A549 (cell line): ENCODE measurements around the gene ETAA1. TPM values are rescaled to one million over a fixed set of nuclear protein-coding genes. Genes with fewer than 3 reads are reported as not detected.

Experiments
- ATAC-seq, 2 experiments: fragments of 200-7000 bp in 1 of 2; fragments of >200 bp in 1 of 2; cut with Nextera tagmentation in 1 of 2; cut with Tn5 transposase in 1 of 2; 3 replicates each; pipeline versions ENCODE4 v1.8.0 to v1.9.1; 2018 to 2020; ENCODE audit warnings: mild to moderate bottlenecking in 1 of 2, moderate library complexity in 1 of 2
- CTCF ChIA-PET: fragments of 300-600 bp; sonication (Branson Sonifier 250); formaldehyde crosslinking; extraction: SDS; loops from one replicate; lab custom pipeline; 2021; ENCODE audit warnings: antibody characterized with exemption, inconsistent platforms; lab: Yijun Ruan, JAX
- POLR2A ChIA-PET: fragments of 350-600 bp; formaldehyde crosslinking; extraction: SDS; loops from one replicate; lab custom pipeline; 2021; ENCODE audit warnings: antibody characterized with exemption, inconsistent platforms; lab: Yijun Ruan, JAX
- DNase-seq, 2 experiments: peaks; one replicate each; pipeline versions ENCODE4 v3.0.0 to v3.0.0-alpha.2; 2011 to 2016; ENCODE audit warnings: low read depth in 1 of 2, low spot score in 1 of 2
- FAIRE-seq: peaks from 2 replicates; lab custom pipeline; 2011; peaks lifted over from hg19 to GRCh38; lab: Jason Lieb, UNC
- H3K27ac ChIP-seq, 2 experiments: fragments of >200 bp; sonication (Bioruptor Twin); formaldehyde crosslinking; 3 replicates each; pipeline ENCODE4 v1.5.1; 2016 to 2017
- H3K4me1 ChIP-seq: fragments of >200 bp; sonication (Bioruptor Twin); formaldehyde crosslinking; 3 replicates; pipeline ENCODE4 v1.6.1; 2016
- H3K4me2 ChIP-seq: fragments of >200 bp; sonication (Bioruptor Twin); formaldehyde crosslinking; 3 replicates; pipeline ENCODE4 v1.6.1; 2016
- H3K4me3 ChIP-seq: fragments of >200 bp; sonication (Bioruptor Twin); formaldehyde crosslinking; 3 replicates; pipeline ENCODE4 v1.5.1; 2016
- H3K9me3 ChIP-seq: fragments of >200 bp; sonication (Bioruptor Twin); formaldehyde crosslinking; 3 replicates; pipeline ENCODE4 v1.6.1; 2016
- CBX2 ChIP-seq: fragments of 200-600 bp; sonication (generic); IDR thresholded peaks from 2 replicates; pipeline ENCODE4 v1.6.1; 2016; ENCODE audit warnings: low read depth, mild to moderate bottlenecking, borderline replicate concordance
- CBX8 ChIP-seq: fragments of 200-600 bp; sonication (generic); IDR thresholded peaks from 2 replicates; pipeline ENCODE4 v1.6.1; 2016
- CHD4 ChIP-seq: fragments of 200-600 bp; sonication (generic); IDR thresholded peaks from 2 replicates; pipeline ENCODE4 v1.6.1; 2016; ENCODE audit warnings: antibody characterized with exemption, mild to moderate bottlenecking, borderline replicate concordance
- CTCF ChIP-seq: fragments of >200 bp; sonication (Bioruptor Twin); formaldehyde crosslinking; IDR thresholded peaks from 3 replicates; pipeline ENCODE4 v1.5.1; 2016
- ESRRA ChIP-seq: fragments of 150-350 bp; IDR thresholded peaks from 2 replicates; pipeline ENCODE4 v1.6.1; 2014; ENCODE audit warnings: mild to moderate bottlenecking, low read length, borderline replicate concordance
- FOSB ChIP-seq: fragments of 250-450 bp; sonication (Bioruptor Pico); IDR thresholded peaks from 2 replicates; pipeline ENCODE4 v1.5.0; 2020; ENCODE audit warnings: mild to moderate bottlenecking, moderate library complexity
- FOSL2 ChIP-seq, 2 experiments: fragments of 450-650 bp in 1 of 2; fragments of >200 bp in 1 of 2; sonication (Bioruptor Twin) in 1 of 2; formaldehyde crosslinking; IDR thresholded peaks; 2 replicates each; pipeline versions ENCODE4 v1.5.0 to v1.6.1; 2016 to 2020; ENCODE audit warnings: mild to moderate bottlenecking in 1 of 2, moderate library complexity in 1 of 2
- FOXS1 ChIP-seq: fragments of 250-450 bp; sonication (Bioruptor Pico); IDR thresholded peaks from 2 replicates; pipeline ENCODE4 v1.5.0; 2020; ENCODE audit warnings: mild to moderate bottlenecking, moderate library complexity
- GATA3 ChIP-seq: IDR thresholded peaks from 2 replicates; pipeline ENCODE4 v1.6.1; 2012; ENCODE audit warnings: borderline replicate concordance
- HOXB13 ChIP-seq: fragments of 250-450 bp; sonication (Bioruptor Pico); IDR thresholded peaks from 2 replicates; pipeline ENCODE4 v1.5.0; 2020; ENCODE audit warnings: low read depth, mild to moderate bottlenecking, moderate library complexity
- HOXB5 ChIP-seq: fragments of 250-450 bp; sonication (Bioruptor Pico); IDR thresholded peaks from 2 replicates; pipeline ENCODE4 v1.5.0; 2020; ENCODE audit warnings: mild to moderate bottlenecking, moderate library complexity
- JUNB ChIP-seq: fragments of >200 bp; sonication (Bioruptor Twin); formaldehyde crosslinking; IDR thresholded peaks from 2 replicates; pipeline ENCODE4 v1.6.1; 2016
- NPAS2 ChIP-seq: fragments of 250-450 bp; sonication (Bioruptor Pico); IDR thresholded peaks from 2 replicates; pipeline ENCODE4 v1.8.0; 2022; ENCODE audit warnings: mild to moderate bottlenecking, moderate library complexity, borderline replicate concordance
- PBX3 ChIP-seq: IDR thresholded peaks from 2 replicates; pipeline ENCODE4 v1.6.1; 2012
- RARB ChIP-seq: fragments of 250-450 bp; sonication (Bioruptor Pico); IDR thresholded peaks from 2 replicates; pipeline ENCODE4 v1.8.0; 2021; ENCODE audit warnings: mild to moderate bottlenecking, moderate library complexity
- REST ChIP-seq: fragments of 200-600 bp; sonication (generic); IDR thresholded peaks from 2 replicates; pipeline ENCODE4 v1.6.1; 2016; ENCODE audit warnings: antibody characterized with exemption, mild to moderate bottlenecking, moderate library complexity
- RFX5 ChIP-seq: fragments of 450-650 bp; IDR thresholded peaks from 2 replicates; pipeline ENCODE4 v1.7.1; 2014; ENCODE audit warnings: antibody characterized with exemption, mild to moderate bottlenecking, moderate library complexity
- SMC3 ChIP-seq: fragments of >200 bp; sonication (Bioruptor Twin); formaldehyde crosslinking; IDR thresholded peaks from 3 replicates; pipeline ENCODE4 v1.6.1; 2018; ENCODE audit warnings: inconsistent platforms
- TP53 ChIP-seq: fragments of 250-450 bp; sonication (Bioruptor Pico); IDR thresholded peaks from 2 replicates; pipeline ENCODE4 v1.5.0; 2021; ENCODE audit warnings: mild to moderate bottlenecking, moderate library complexity
- WGBS: methylation state at CpG from one replicate; pipeline ENCODE4 v1.1.6; 2017; ENCODE audit errors: missing lambda C conversion rate; 5-methylcytosine and 5-hydroxymethylcytosine counted together
- polyA plus RNA-seq, 4 experiments: library from polyadenylated mRNA; depleted of rRNA in 3 of 4; stranded (reverse); fragments of >200 nt; fragmentation: RNase III in 1 of 4; extraction: RNeasy Plus Mini Kit Qiagen cat#74134 plus additional on column Dnase treatment in 1 of 4; gene quantifications; 2 replicates in 3 of 4; 3 replicates in 1 of 4; pipeline ENCODE4 v1.2.3, GENCODE V29; 2011 to 2017

The ETAA1 gene
- polyA plus RNA-seq, 2 of the 4 experiments (the other 2 are of a cell fraction) = 13.0 to 28.1 TPM

- no peaks in the 10 kb centered on the region for H3K9me3 ChIP-seq
- 36% methylated on average over 4 of the region's 4 CpGs for WGBS
- H3K4me1 ChIP-seq = peaks cover 41% of the 10 kb centered on the region
- TF ChIP-seq JUNB (peak; percentile 73), ESRRA (no peak), SMC3 (0 out of 3 replicates have a peak, but pooled peaks have one; percentile 8), CBX8 (no peak), FOSB (CRISPR knock-in tag) (no peak), FOSL2 (IDR thresholded peaks at IDR 0.05) (peak; percentile 65; the same call in 1 of the 2 replicates), FOSL2 (CRISPR knock-in tag; IDR thresholded peaks at IDR 0.05) (peak; percentile 80), PBX3 (no peak), TP53 (CRISPR knock-in tag) (no peak), CTCF (no peak), CHD4 (no peak), REST (no peak), GATA3 (peak; percentile 68; the same call in 1 of the 2 replicates), HOXB13 (CRISPR knock-in tag) (no peak)
- ATAC-seq (no peak), FAIRE-seq (peak; percentile 81), DNase-seq (peak in 1 of 2 experiments; percentile 11)
- ChIA-PET CTCF (interaction anchor here (1.4 to 2.5 kb wide), 2 partner anchors 76 to 250 kb away, joined by 5 to 8 read pairs; no protein-coding TSS in a partner anchor), POLR2A (interaction anchor here (1.5 kb wide), 1 partner anchor 160 kb away, joined by 3 read pairs; no protein-coding TSS in a partner anchor)
- peak overlapping the region; percentile 9; the same call in 1 of the 3 replicates for H3K4me3 ChIP-seq
- peak overlapping the region; percentile 68 to 93 for H3K27ac ChIP-seq
- peak overlapping the region; percentile 90 for H3K4me2 ChIP-seq
Observed at GRCh38 chr2:67400560-67401485, 3.7 kb downstream of the ETAA1 start.

GRCh38 chr2:67408346-67408745, 11.2 kb downstream of the ETAA1 start:
- ChIA-PET CTCF (interaction anchor here (0.6 to 0.9 kb wide), 2 partner anchors 59 to 928 kb away, joined by 4 to 5 read pairs; no protein-coding TSS in a partner anchor), POLR2A (interaction anchor here (1.0 kb wide), 1 partner anchor 8 kb away, joined by 3 read pairs; no protein-coding TSS in a partner anchor)
- Histone ChIP-seq H3K4me2 (no peak overlapping the region), H3K9me3 (no peaks in the 10 kb centered on the region), H3K4me1 (no peaks in the 10 kb centered on the region), H3K4me3 (no peak overlapping the region), H3K27ac (no peak overlapping the region)
- FAIRE-seq (no peak), DNase-seq (no peak), ATAC-seq (no peak)
- TF ChIP-seq NPAS2 (CRISPR knock-in tag) = no peak
- TF ChIP-seq HOXB5 (CRISPR knock-in tag) = no peak
- TF ChIP-seq FOSL2 (IDR thresholded peaks at IDR 0.05) = no peak
- no peak for TF ChIP-seq FOSL2 (CRISPR knock-in tag; IDR thresholded peaks at IDR 0.05)
- no peak for TF ChIP-seq FOXS1 (CRISPR knock-in tag)
- no peak for TF ChIP-seq RARB
- TF ChIP-seq ESRRA = no peak
- TF ChIP-seq CBX2 = no peak
- no peak for TF ChIP-seq RFX5
- TF ChIP-seq, all 56 proteins: peak for 0
